Calu3 (cell line): Measurements from ENCODE around the gene VWA8. TPM values are rescaled to one million over a fixed set of nuclear protein-coding genes. Genes with fewer than 3 reads are reported as not detected.

ENCODE experiments used
- BruUV-seq: library from RNA; stranded (reverse); fragments of 400-500 nt; replicated peaks from 2 replicates; lab custom pipeline; 2021; lab: Mats Ljungman, UMichigan
- CTCF ChIA-PET: fragments of 300-600 bp; sonication (Branson Sonifier 250); formaldehyde crosslinking; loops from one replicate; lab custom pipeline; 2022; ENCODE audit warnings: antibody characterized with exemption; lab: Charles Lee
- DNase-seq: peaks from one replicate; pipeline ENCODE4 v3.0.0; 2022
- H3K27ac Mint-ChIP-seq: one replicate; pipeline ENCODE4 v1.8.0; 2022; ENCODE audit warnings: mixed read lengths; ENCODE audit not compliant: unreplicated experiment
- H3K27me3 Mint-ChIP-seq: one replicate; pipeline ENCODE4 v1.8.0; 2022; ENCODE audit warnings: mixed read lengths; ENCODE audit not compliant: unreplicated experiment
- H3K36me3 Mint-ChIP-seq: one replicate; pipeline ENCODE4 v1.8.0; 2022; ENCODE audit warnings: mild to moderate bottlenecking, moderate library complexity, mixed read lengths; ENCODE audit not compliant: insufficient read depth, unreplicated experiment
- H3K4me1 Mint-ChIP-seq: one replicate; pipeline ENCODE4 v1.8.0; 2022; ENCODE audit warnings: mild to moderate bottlenecking, low read depth, mixed read lengths; ENCODE audit not compliant: unreplicated experiment
- H3K4me3 Mint-ChIP-seq: one replicate; pipeline ENCODE4 v1.8.0; 2022; ENCODE audit warnings: mild to moderate bottlenecking, low read depth, moderate library complexity, mixed read lengths; ENCODE audit not compliant: unreplicated experiment
- H3K9me3 Mint-ChIP-seq: one replicate; pipeline ENCODE4 v1.8.0; 2022; ENCODE audit warnings: low read depth, mixed read lengths; ENCODE audit not compliant: unreplicated experiment
- intact Hi-C: fragments of 100-400 bp; cut with micrococcal nuclease; formaldehyde crosslinking; loops from one replicate; pipeline ENCODE4 v1.10.0; 2022; ENCODE audit not compliant: unreplicated experiment
- total RNA-seq: library from RNA; stranded (reverse); gene quantifications from 2 replicates; pipeline ENCODE4 v1.2.3, GENCODE V29; 2022
- TF ChIP-seq, protein P1 (sequence below): fragments of 200-600 bp; IDR thresholded peaks from one replicate; pipeline ENCODE4 v1.8.0; 2022; ENCODE audit warnings: antibody characterized with exemption; ENCODE audit not compliant: unreplicated experiment

The VWA8 gene
- total RNA-seq, 1 experiment from 2014 or later: 15.2 TPM

DNA sequence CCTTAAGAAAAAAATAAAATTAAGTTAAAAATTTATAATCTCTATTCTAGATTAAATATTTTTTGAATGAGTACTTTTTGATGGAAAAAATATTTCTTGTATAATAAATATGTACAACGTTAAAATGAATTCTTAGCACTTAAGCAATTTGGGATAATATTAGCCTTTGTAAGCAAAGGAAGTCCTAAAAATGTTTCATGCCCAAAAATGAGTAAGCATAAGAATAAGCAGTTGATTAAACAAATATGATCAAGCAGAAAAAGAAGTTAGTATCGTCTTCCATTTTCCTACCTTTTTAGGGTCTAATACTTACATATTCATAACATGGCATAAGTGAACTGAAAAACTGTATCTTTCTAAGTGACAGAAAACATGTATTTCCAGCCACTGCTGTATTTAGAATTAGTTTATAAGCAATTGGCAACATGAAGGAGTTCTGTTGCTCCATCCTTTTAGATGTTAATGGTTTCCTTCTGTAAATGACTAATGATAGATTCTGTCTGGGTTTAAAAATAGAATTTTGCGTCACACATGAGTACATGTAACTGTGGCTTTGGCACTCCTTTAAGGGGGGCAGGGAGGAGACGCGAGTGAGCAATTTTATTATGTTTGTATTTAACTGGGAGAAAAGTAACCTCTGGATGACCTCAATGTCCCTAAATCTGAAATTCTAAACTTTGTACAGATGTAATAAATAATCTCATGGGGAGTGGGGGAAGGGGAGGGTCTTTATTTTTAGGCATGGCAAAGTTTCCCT lies 266.2 kb downstream of the VWA8 start:
- Mint-ChIP-seq H3K36me3 (peaks cover 11% of the 10 kb centered on the region), H3K9me3 (no peaks in the 10 kb centered on the region), H3K4me1 (peaks cover 42% of the 10 kb centered on the region), H3K4me3 (peak overlapping the region; percentile 9), H3K27me3 (no peaks in the 10 kb centered on the region), H3K27ac (peak overlapping the region; percentile 94)
- intact Hi-C loops: no loop called here
- TF ChIP-seq, protein P1, sequence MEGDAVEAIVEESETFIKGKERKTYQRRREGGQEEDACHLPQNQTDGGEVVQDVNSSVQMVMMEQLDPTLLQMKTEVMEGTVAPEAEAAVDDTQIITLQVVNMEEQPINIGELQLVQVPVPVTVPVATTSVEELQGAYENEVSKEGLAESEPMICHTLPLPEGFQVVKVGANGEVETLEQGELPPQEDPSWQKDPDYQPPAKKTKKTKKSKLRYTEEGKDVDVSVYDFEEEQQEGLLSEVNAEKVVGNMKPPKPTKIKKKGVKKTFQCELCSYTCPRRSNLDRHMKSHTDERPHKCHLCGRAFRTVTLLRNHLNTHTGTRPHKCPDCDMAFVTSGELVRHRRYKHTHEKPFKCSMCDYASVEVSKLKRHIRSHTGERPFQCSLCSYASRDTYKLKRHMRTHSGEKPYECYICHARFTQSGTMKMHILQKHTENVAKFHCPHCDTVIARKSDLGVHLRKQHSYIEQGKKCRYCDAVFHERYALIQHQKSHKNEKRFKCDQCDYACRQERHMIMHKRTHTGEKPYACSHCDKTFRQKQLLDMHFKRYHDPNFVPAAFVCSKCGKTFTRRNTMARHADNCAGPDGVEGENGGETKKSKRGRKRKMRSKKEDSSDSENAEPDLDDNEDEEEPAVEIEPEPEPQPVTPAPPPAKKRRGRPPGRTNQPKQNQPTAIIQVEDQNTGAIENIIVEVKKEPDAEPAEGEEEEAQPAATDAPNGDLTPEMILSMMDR: no peak
- CTCF ChIA-PET: no interaction called here
- BruUV-seq: TSS peak; percentile 65
- peak; percentile 40 for DNase-seq

DNA sequence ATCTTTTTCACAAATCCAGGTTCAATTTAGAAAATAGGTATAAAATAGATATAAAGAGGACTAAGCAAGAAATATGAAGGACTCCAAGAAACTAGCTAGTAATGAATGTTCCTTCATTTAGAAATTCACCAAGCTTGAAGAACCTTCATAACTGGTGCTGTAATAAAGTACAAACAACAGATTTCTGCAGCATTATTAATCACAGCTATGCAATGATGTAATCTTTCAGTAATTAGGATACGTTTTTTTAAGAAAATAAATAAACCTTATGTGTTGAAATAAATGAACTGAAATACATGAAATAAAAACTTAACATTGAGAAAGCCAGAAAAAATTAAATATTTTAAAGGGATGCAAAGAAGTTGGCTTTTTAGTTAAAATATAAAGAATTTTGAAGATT lies 267.5 kb downstream of the VWA8 start:
- CTCF ChIA-PET: no interaction called here
- H3K4me3 Mint-ChIP-seq: no peak overlapping the region
- BruUV-seq: no TSS peak

GRCh38 chr13:41691274-41691673 lies 269.6 kb downstream of the VWA8 start:
- Mint-ChIP-seq H3K27me3 (no peaks in the 10 kb centered on the region), H3K4me1 (peaks cover 14% of the 10 kb centered on the region), H3K36me3 (peaks cover 11% of the 10 kb centered on the region), H3K9me3 (no peaks in the 10 kb centered on the region), H3K27ac (no peak overlapping the region), H3K4me3 (no peak overlapping the region)
- TF ChIP-seq, protein P1: no peak
- DNase-seq: no peak
- CTCF ChIA-PET: no interaction called here
- no TSS peak for BruUV-seq
- intact Hi-C loops: no loop called here

More for the DNA sequence above, 267.5 kb downstream of the VWA8 start:
- no peak overlapping the region for H3K27ac Mint-ChIP-seq
- DNase-seq: no peak
- intact Hi-C loops: no loop called here
- H3K36me3 Mint-ChIP-seq: peaks cover 11% of the 10 kb centered on the region
- H3K27me3 Mint-ChIP-seq: no peaks in the 10 kb centered on the region
- TF ChIP-seq, protein P1: no peak
- H3K4me1 Mint-ChIP-seq: peaks cover 34% of the 10 kb centered on the region
- no peaks in the 10 kb centered on the region for H3K9me3 Mint-ChIP-seq

GRCh38 chr13:41682766-41683165 lies 278.1 kb downstream of the VWA8 start:
- H3K27me3 Mint-ChIP-seq: no peaks in the 10 kb centered on the region
- H3K27ac Mint-ChIP-seq: no peak overlapping the region
- no peak overlapping the region for H3K4me3 Mint-ChIP-seq
- intact Hi-C loops: no loop called here
- no TSS peak for BruUV-seq
- H3K9me3 Mint-ChIP-seq: no peaks in the 10 kb centered on the region
- H3K36me3 Mint-ChIP-seq: no peaks in the 10 kb centered on the region
- no peak for DNase-seq
- no peaks in the 10 kb centered on the region for H3K4me1 Mint-ChIP-seq
- CTCF ChIA-PET: no interaction called here
- TF ChIP-seq, protein P1: no peak
